CD4-positive, alpha-beta T cell (primary cell): ENCODE data around the gene PPP2R5C. TPM values are rescaled to one million over a fixed set of nuclear protein-coding genes. Genes with fewer than 3 reads are reported as not detected.
A peak's percentile ranks its signal among the peaks of the same experiment; 100 is the strongest.

Source experiments
- ATAC-seq: fragments of 200-7000 bp; cut with Tn5 transposase; one replicate; pipeline ENCODE4 v1.10.0; 2022; ENCODE audit warnings: mild to moderate bottlenecking; ENCODE audit not compliant: poor library complexity
- CTCF ChIA-PET: fragments of 350-600 bp; sonication (Branson Sonifier 250); formaldehyde crosslinking; loops from one replicate; lab custom pipeline; 2021; ENCODE audit warnings: antibody characterized with exemption, inconsistent platforms; lab: Charles Lee
- POLR2A ChIA-PET: fragments of 350-600 bp; sonication (Branson Sonifier 250); formaldehyde crosslinking; loops from one replicate; lab custom pipeline; 2021; ENCODE audit warnings: antibody characterized with exemption, inconsistent platforms; lab: Charles Lee
- DNase-seq, 14 experiments: peaks; one replicate each; pipeline ENCODE4 v3.0.0-alpha.2; 2013 to 2020; ENCODE audit warnings: mixed read lengths in 2 of 14
- H3K27ac ChIP-seq, 2 donors: one replicate each; pipeline versions ENCODE4 v1.5.1 to v1.7.0; 2013; ENCODE audit warnings: low read length in 2 of 2, low read depth in 1 of 2, mild to moderate bottlenecking in 1 of 2
- H3K27me3 ChIP-seq, 2 experiments: 1 replicate in 1 of 2; 2 replicates in 1 of 2; pipeline versions ENCODE4 v1.6.1 to v1.7.0; 2013; ENCODE audit warnings: low read length in 2 of 2, control low read depth in 1 of 2, mild to moderate bottlenecking in 1 of 2, moderate library complexity in 1 of 2; ENCODE audit not compliant: insufficient read depth in 2 of 2, control insufficient read depth in 1 of 2
- H3K36me3 ChIP-seq: one replicate; pipeline ENCODE4 v1.6.1; 2013; ENCODE audit warnings: low read length, control low read depth; ENCODE audit not compliant: insufficient read depth
- H3K4me1 ChIP-seq: one replicate; pipeline ENCODE4 v1.6.1; 2013; ENCODE audit warnings: low read length, control low read depth; ENCODE audit not compliant: insufficient read depth
- H3K4me3 ChIP-seq: one replicate; pipeline ENCODE4 v1.5.1; 2013; ENCODE audit warnings: mild to moderate bottlenecking, low read length, moderate library complexity
- H3K9me3 ChIP-seq, 2 experiments: 1 replicate in 1 of 2; 2 replicates in 1 of 2; pipeline versions ENCODE4 v1.6.1 to v1.7.0; 2013; ENCODE audit warnings: low read length in 2 of 2, mild to moderate bottlenecking in 2 of 2, control low read depth in 1 of 2, moderate library complexity in 1 of 2; ENCODE audit not compliant: control insufficient read depth in 1 of 2, insufficient read depth in 1 of 2
- H3K27ac Mint-ChIP-seq: one replicate; pipeline ENCODE4 v1.8.0; 2020; ENCODE audit warnings: mixed read lengths
- H3K27me3 Mint-ChIP-seq: one replicate; pipeline ENCODE4 v1.8.0; 2021; ENCODE audit warnings: mixed read lengths
- H3K36me3 Mint-ChIP-seq: one replicate; pipeline ENCODE4 v1.8.0; 2021; ENCODE audit warnings: low read depth, mixed read lengths
- H3K4me1 Mint-ChIP-seq: one replicate; pipeline ENCODE4 v1.8.0; 2021; ENCODE audit warnings: low read depth, mixed read lengths
- H3K4me3 Mint-ChIP-seq: one replicate; pipeline ENCODE4 v1.8.0; 2020; ENCODE audit warnings: mild to moderate bottlenecking, mixed read lengths
- H3K9me3 Mint-ChIP-seq: one replicate; pipeline ENCODE4 v1.8.0; 2020; ENCODE audit warnings: mixed read lengths
- intact Hi-C, 2 experiments: fragments of 100-400 bp; cut with DNase I in 1 of 2; cut with micrococcal nuclease in 1 of 2; formaldehyde crosslinking; loops; one replicate each; pipeline versions ENCODE4 v1.15.1 to v1.9.0; 2023 to 2025; cut with DNase I, micrococcal nuclease
- total RNA-seq, 174 experiments: library from RNA in 2 of 174; stranded (reverse) in 2 of 174; gene quantifications; one replicate each; pipeline ENCODE4 v1.2.3 and lab custom pipeline; 2021 to 2026
- TF ChIP-seq, protein P1 (sequence below): fragments of 200-600 bp; IDR thresholded peaks from one replicate; pipeline ENCODE4 v1.8.0; 2022; ENCODE audit warnings: antibody characterized with exemption, mild to moderate bottlenecking

The PPP2R5C gene
- total RNA-seq, 2 experiments from 2014 or later: 463 to 487 TPM

DNA sequence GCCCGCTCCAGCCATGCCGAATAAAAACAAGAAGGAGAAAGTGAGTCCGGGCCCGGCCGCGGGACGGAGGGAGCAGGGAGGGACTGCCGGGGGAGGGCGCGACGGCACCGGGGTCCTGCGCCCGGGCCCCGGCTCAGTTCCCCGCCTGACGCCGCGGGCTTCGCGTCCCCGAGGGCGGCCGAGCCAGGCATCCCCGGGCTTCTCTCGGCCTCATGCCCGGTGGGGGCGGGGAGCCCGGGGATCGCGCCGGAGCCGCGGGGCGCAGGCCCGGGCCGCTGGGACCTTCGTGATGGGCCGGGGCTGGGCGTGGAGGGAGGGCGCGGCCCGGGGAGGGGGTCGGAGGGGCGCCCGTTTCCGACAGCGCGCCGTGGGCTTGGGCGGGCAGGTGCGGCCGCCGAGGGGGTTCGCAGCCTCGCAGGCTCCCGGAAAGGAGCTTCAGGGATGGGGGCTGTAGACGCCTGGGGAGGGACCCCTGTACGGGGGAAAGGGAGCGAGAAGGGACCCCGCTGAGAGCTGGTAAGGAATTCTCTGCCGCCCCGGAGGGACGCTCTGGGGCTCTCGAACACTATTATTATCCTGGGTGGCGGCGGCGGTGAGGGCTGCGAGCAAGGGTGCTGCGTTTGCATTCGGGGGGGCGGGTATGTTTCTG, 496 bp downstream of the PPP2R5C start:
- Mint-ChIP-seq H3K36me3 (peaks cover 41% of the 10 kb centered on the region), H3K4me3 (peak overlapping the region; percentile 97), H3K9me3 (no peaks in the 10 kb centered on the region), H3K4me1 (peaks cover 50% of the 10 kb centered on the region), H3K27me3 (no peaks in the 10 kb centered on the region), H3K27ac (peak overlapping the region; percentile 90)
- POLR2A ChIA-PET: interaction anchor here (0.5 to 5.1 kb wide), 16 partner anchors 9 to 125 kb away, joined by 3 to 78 read pairs (median 4); no protein-coding TSS in a partner anchor
- peaks cover 30% of the 10 kb centered on the region for H3K4me1 ChIP-seq
- H3K36me3 ChIP-seq: peaks cover 17% of the 10 kb centered on the region
- CTCF ChIA-PET: interaction anchor here (1.2 to 1.6 kb wide), 5 partner anchors 9 to 82 kb away, joined by 3 to 9 read pairs (median 4); no protein-coding TSS in a partner anchor
- peak; percentile 29 to 72 (median 52) for DNase-seq
- H3K27me3 ChIP-seq: no peaks in the 10 kb centered on the region
- no peaks in the 10 kb centered on the region for H3K9me3 ChIP-seq
- H3K27ac ChIP-seq: no peak overlapping the region
- no peak for ATAC-seq
- peak overlapping the region; percentile 60 for H3K4me3 ChIP-seq
- intact Hi-C loops: loop anchor here (1.0 to 5.0 kb wide), 10 partner anchors 31 to 1385 kb away; partner anchors contain the start of genes HSP90AA1 (in 1 of the 2), WDR25 (in 1 of the 2) and ZNF839 (in 1 of the 2)
- TF ChIP-seq, protein P1, sequence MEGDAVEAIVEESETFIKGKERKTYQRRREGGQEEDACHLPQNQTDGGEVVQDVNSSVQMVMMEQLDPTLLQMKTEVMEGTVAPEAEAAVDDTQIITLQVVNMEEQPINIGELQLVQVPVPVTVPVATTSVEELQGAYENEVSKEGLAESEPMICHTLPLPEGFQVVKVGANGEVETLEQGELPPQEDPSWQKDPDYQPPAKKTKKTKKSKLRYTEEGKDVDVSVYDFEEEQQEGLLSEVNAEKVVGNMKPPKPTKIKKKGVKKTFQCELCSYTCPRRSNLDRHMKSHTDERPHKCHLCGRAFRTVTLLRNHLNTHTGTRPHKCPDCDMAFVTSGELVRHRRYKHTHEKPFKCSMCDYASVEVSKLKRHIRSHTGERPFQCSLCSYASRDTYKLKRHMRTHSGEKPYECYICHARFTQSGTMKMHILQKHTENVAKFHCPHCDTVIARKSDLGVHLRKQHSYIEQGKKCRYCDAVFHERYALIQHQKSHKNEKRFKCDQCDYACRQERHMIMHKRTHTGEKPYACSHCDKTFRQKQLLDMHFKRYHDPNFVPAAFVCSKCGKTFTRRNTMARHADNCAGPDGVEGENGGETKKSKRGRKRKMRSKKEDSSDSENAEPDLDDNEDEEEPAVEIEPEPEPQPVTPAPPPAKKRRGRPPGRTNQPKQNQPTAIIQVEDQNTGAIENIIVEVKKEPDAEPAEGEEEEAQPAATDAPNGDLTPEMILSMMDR: no peak

DNA sequence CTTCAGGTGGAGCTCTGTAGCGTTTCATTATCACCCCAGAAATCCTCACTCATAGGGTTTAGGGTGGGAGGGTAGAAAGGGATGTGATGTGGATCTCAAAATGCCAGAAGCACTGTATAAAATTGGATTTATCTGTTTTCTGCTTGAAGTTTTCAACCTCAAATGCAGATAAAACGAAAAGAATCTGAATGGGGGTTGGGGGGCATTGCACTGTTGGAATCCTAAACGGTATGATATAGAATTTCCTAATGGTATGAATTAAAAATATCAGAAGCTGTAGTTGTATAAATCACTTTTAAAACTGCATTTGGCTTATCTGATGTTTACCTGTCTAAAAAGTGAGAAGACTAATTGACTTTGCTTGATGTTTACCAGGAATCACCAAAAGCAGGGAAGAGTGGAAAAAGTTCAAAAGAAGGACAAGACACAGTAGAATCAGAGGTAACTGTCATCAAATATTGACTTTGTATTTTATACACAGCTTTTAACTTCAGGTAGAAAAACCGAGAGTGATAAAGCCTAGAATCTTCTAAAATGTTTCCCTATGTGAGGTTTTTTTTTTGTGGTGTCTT, 1.1 kb downstream of the PPP2R5C start:
- DNase-seq (peak in 1 of 14 experiments; percentile 3), ATAC-seq (no peak)
- ChIA-PET CTCF (interaction anchor here (1.2 to 1.6 kb wide), 6 partner anchors 8 to 95 kb away, joined by 3 to 9 read pairs (median 4); no protein-coding TSS in a partner anchor), POLR2A (interaction anchor here (0.5 to 5.1 kb wide), 15 partner anchors 8 to 125 kb away, joined by 3 to 78 read pairs (median 4); no protein-coding TSS in a partner anchor)
- Mint-ChIP-seq H3K4me3 (peak overlapping the region; percentile 97), H3K36me3 (peaks cover 43% of the 10 kb centered on the region), H3K27me3 (no peaks in the 10 kb centered on the region), H3K9me3 (no peaks in the 10 kb centered on the region), H3K4me1 (peaks cover 51% of the 10 kb centered on the region), H3K27ac (peak overlapping the region; percentile 90)
- TF ChIP-seq, protein P1: no peak
- Histone ChIP-seq H3K36me3 (peaks cover 17% of the 10 kb centered on the region), H3K4me1 (peaks cover 30% of the 10 kb centered on the region), H3K9me3 (no peaks in the 10 kb centered on the region), H3K4me3 (peak overlapping the region; percentile 60), H3K27ac (no peak overlapping the region), H3K27me3 (no peaks in the 10 kb centered on the region)
- intact Hi-C loops: loop anchor here (1.0 to 5.0 kb wide), 7 partner anchors 40 to 1385 kb away; partner anchors contain the start of genes HSP90AA1 (in 1 of the 2), WDR25 (in 1 of the 2) and ZNF839 (in 1 of the 2)

DNA sequence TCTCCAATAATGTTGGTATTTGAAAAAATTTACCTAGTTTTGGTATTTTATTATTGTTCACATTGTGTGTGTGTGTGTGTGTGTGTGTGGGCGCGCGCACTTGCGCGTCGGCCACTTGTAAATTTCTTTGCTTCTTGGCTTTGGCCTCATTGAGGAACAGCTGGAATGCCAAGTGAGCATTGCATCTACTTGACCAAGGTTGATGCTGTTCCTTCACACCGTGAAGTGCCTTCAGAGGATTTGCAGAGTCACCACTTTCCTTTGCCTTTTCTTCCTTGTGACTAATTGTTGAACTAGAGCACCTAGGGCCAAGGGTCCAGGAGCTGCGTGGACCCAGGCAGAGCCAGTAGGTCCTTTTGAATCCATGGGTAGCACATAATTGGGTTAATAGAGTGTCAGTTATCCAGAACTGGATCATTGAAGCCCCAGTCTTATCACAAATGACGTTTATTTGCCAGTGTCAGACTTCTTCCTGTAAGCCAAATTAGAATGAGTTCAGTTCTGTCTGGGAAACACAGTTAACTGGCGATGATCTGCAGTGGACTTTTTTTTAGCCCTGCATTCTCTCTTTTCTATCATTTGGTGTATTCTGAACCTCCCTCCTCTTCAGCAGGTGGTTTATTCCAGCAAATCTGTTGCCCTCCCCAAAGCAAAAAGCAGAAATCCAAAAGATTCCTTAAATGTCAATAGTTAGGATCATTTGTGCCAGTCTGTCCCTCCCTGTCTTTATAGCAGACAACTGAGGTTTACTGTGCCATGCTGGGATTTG, 2.6 kb downstream of the PPP2R5C start:
- no peak for ATAC-seq
- ChIA-PET CTCF (interaction anchor here (1.0 to 1.5 kb wide), 4 partner anchors 51 to 94 kb away, joined by 3 to 9 read pairs (median 4); no protein-coding TSS in a partner anchor), POLR2A (interaction anchor here (0.6 to 5.1 kb wide), 9 partner anchors 42 to 158 kb away, joined by 3 to 78 read pairs (median 4); no protein-coding TSS in a partner anchor)
- H3K27ac ChIP-seq: no peak overlapping the region
- Mint-ChIP-seq H3K27me3 (no peaks in the 10 kb centered on the region), H3K9me3 (no peaks in the 10 kb centered on the region), H3K4me1 (peaks cover 61% of the 10 kb centered on the region), H3K27ac (peak overlapping the region; percentile 76), H3K36me3 (peaks cover 48% of the 10 kb centered on the region), H3K4me3 (peak overlapping the region; percentile 97)
- peak in 1 of 14 experiments; percentile 19 for DNase-seq
- TF ChIP-seq, protein P1: no peak
- H3K9me3 ChIP-seq: no peaks in the 10 kb centered on the region
- intact Hi-C loops: loop anchor here (2.0 to 5.0 kb wide), 5 partner anchors 47 to 1387 kb away; partner anchors contain the start of genes HSP90AA1 (in 1 of the 2), WDR25 (in 1 of the 2) and ZNF839 (in 1 of the 2)
- H3K36me3 ChIP-seq: peaks cover 17% of the 10 kb centered on the region
- peaks cover 30% of the 10 kb centered on the region for H3K4me1 ChIP-seq
- H3K27me3 ChIP-seq: no peaks in the 10 kb centered on the region
- H3K4me3 ChIP-seq: no peak overlapping the region
